PC-9 (cell line): ENCODE results near the gene EID3. TPM values are rescaled to one million over a fixed set of nuclear protein-coding genes. Genes with fewer than 3 reads are reported as not detected.

Experiments used
- BruUV-seq: library from RNA; stranded (reverse); fragments of 400-500 nt; replicated peaks from 2 replicates; lab custom pipeline; 2021; lab: Mats Ljungman, UMichigan
- CTCF ChIA-PET: fragments of 300-600 bp; sonication (Branson Sonifier 250); formaldehyde crosslinking; loops from one replicate; lab custom pipeline; 2022; ENCODE audit warnings: antibody characterized with exemption; lab: Charles Lee
- POLR2A ChIA-PET: fragments of 300-600 bp; sonication (Branson Sonifier 250); formaldehyde crosslinking; loops from one replicate; lab custom pipeline; 2022; ENCODE audit warnings: antibody characterized with exemption; ENCODE audit not compliant: unreplicated experiment; lab: Charles Lee
- DNase-seq, 2 experiments: peaks; one replicate each; pipeline versions ENCODE4 v3.0.0 to v3.0.0-alpha.2; 2015 to 2022; ENCODE audit warnings: mixed read lengths in 1 of 2
- H2AFZ ChIP-seq: fragments of 200-600 bp; sonication (generic); 2 replicates; pipeline ENCODE4 v1.8.1; 2017; ENCODE audit warnings: antibody characterized with exemption
- H3F3A ChIP-seq: fragments of 200-600 bp; sonication (generic); 2 replicates; pipeline ENCODE4 v1.8.1; 2017; ENCODE audit warnings: antibody characterized with exemption, mild to moderate bottlenecking, low read depth; ENCODE audit not compliant: insufficient read depth
- H3K27ac ChIP-seq: fragments of 200-600 bp; sonication (generic); 2 replicates; pipeline ENCODE4 v1.6.1; 2016; ENCODE audit warnings: mixed run types
- H3K27me3 ChIP-seq: fragments of 200-600 bp; sonication (generic); 2 replicates; pipeline ENCODE4 v1.6.1; 2016; ENCODE audit warnings: low read depth, mixed run types; ENCODE audit not compliant: insufficient read depth
- H3K36me3 ChIP-seq: fragments of 200-600 bp; sonication (generic); 2 replicates; pipeline ENCODE4 v1.6.1; 2016; ENCODE audit warnings: low read depth, mixed run types
- H3K4me1 ChIP-seq: fragments of 200-600 bp; sonication (generic); replicated peaks from 2 replicates; pipeline ENCODE4 v1.6.1; 2016; ENCODE audit warnings: mixed run types; ENCODE audit not compliant: insufficient read depth
- H3K4me2 ChIP-seq: fragments of 200-600 bp; sonication (generic); 2 replicates; pipeline ENCODE4 v1.6.1; 2017; ENCODE audit warnings: mixed run types
- H3K4me3 ChIP-seq: fragments of 200-600 bp; sonication (generic); 2 replicates; pipeline ENCODE4 v1.6.1; 2016; ENCODE audit warnings: mixed run types
- H3K79me2 ChIP-seq: fragments of 200-600 bp; sonication (generic); 2 replicates; pipeline ENCODE4 v1.6.1; 2017; ENCODE audit warnings: low read depth, mixed run types
- H3K9me2 ChIP-seq: fragments of 200-600 bp; sonication (generic); 2 replicates; pipeline ENCODE4 v1.8.1; 2017; ENCODE audit warnings: mild to moderate bottlenecking; ENCODE audit not compliant: insufficient read depth
- H3K9me3 ChIP-seq: fragments of 200-600 bp; sonication (generic); 2 replicates; pipeline ENCODE4 v1.8.1; 2016; ENCODE audit warnings: low read depth; ENCODE audit not compliant: insufficient read depth
- H4K20me1 ChIP-seq: fragments of 200-600 bp; sonication (generic); 2 replicates; pipeline ENCODE4 v1.8.1; 2017; ENCODE audit not compliant: insufficient read depth
- EZH2 ChIP-seq: fragments of 200-600 bp; sonication (generic); IDR thresholded peaks from 2 replicates; pipeline ENCODE4 v1.8.0; 2017; ENCODE audit warnings: antibody characterized with exemption, low read depth
- intact Hi-C: fragments of 100-400 bp; cut with micrococcal nuclease; formaldehyde crosslinking; loops from one replicate; pipeline ENCODE4 v1.10.0; 2022; ENCODE audit not compliant: unreplicated experiment
- total RNA-seq: library from RNA; stranded (reverse); gene quantifications from 2 replicates; pipeline ENCODE4 v1.2.3, GENCODE V29; 2021
- TF ChIP-seq, protein P1 (sequence below): fragments of 200-600 bp; sonication (generic); conservative IDR thresholded peaks from 2 replicates; pipeline ENCODE4 v1.6.1; 2017; ENCODE audit warnings: mixed run types, antibody characterized with exemption, mild to moderate bottlenecking, moderate library complexity

The EID3 gene
- total RNA-seq, 1 experiment from 2014 or later = 42.4 TPM

DNA sequence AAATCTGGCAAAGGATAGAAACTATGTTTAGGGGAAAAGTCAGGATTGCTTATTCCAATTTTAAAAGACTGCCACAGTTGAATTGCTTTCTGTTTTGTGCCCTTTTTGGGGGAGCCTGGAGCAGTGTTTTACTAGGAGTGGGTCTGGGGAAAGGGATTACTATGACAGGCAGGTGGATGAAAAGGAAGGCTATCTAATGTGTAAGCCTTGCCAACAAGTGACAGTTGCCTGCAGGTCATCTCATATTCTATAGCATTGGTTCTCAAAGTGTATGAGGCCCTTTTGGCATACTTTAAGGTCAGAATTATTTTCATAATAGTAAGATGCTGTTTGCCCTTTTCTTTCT is 4.1 kb downstream of the EID3 start:
- peaks cover 100% of the 10 kb centered on the region for H3F3A ChIP-seq
- peaks cover 89% of the 10 kb centered on the region for H3K4me1 ChIP-seq
- peaks cover 100% of the 10 kb centered on the region for H4K20me1 ChIP-seq
- no peaks in the 10 kb centered on the region for H3K27me3 ChIP-seq
- peak overlapping the region; percentile 86 for H3K27ac ChIP-seq
- intact Hi-C loops = no loop called here
- ChIA-PET POLR2A (no interaction called here), CTCF (no interaction called here)
- BruUV-seq = no TSS peak
- H3K4me3 ChIP-seq = peak overlapping the region; percentile 59; the same call in 1 of the 2 replicates
- H3K36me3 ChIP-seq = peaks cover 77% of the 10 kb centered on the region
- TF ChIP-seq, protein P1, sequence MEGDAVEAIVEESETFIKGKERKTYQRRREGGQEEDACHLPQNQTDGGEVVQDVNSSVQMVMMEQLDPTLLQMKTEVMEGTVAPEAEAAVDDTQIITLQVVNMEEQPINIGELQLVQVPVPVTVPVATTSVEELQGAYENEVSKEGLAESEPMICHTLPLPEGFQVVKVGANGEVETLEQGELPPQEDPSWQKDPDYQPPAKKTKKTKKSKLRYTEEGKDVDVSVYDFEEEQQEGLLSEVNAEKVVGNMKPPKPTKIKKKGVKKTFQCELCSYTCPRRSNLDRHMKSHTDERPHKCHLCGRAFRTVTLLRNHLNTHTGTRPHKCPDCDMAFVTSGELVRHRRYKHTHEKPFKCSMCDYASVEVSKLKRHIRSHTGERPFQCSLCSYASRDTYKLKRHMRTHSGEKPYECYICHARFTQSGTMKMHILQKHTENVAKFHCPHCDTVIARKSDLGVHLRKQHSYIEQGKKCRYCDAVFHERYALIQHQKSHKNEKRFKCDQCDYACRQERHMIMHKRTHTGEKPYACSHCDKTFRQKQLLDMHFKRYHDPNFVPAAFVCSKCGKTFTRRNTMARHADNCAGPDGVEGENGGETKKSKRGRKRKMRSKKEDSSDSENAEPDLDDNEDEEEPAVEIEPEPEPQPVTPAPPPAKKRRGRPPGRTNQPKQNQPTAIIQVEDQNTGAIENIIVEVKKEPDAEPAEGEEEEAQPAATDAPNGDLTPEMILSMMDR = no peak
- H2AFZ ChIP-seq = no peak overlapping the region
- DNase-seq = no peak
- H3K4me2 ChIP-seq = peak overlapping the region; percentile 97
- H3K9me2 ChIP-seq = no peaks in the 10 kb centered on the region
- no peaks in the 10 kb centered on the region for H3K9me3 ChIP-seq
- H3K79me2 ChIP-seq = peaks cover 100% of the 10 kb centered on the region

DNA sequence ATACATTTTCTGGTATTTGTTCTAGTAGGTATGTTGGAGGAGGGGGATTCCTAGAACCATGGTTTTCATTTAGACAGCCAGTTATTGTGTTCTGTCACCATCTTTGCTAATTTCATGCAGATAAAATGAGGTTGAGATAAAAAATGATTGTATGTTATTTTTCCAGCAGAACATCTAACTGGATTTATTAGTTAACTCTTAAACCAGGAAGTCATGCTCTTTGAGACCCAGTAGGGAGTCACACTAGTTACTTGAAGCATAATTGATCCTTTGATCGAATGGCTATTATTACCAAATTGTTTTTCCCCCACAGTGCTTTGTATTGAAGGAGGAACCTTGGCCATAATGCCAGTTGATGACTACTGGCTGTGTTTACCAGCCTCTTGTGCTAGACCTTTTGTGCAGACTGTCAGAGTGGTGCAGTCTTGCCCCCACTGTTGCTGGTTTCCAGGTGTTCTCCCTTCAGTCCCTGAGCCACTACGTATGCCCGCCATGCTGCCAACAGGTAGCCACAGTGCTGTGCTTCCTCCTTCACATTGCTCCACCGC is 6.0 kb downstream of the EID3 start:
- Histone ChIP-seq H3K4me1 (peaks cover 98% of the 10 kb centered on the region), H3K9me3 (no peaks in the 10 kb centered on the region), H3K27ac (peak overlapping the region; percentile 77), H2AFZ (no peak overlapping the region), H3K27me3 (no peaks in the 10 kb centered on the region), H3K9me2 (no peaks in the 10 kb centered on the region), H3K36me3 (peaks cover 88% of the 10 kb centered on the region), H3K79me2 (peaks cover 100% of the 10 kb centered on the region), H4K20me1 (peaks cover 100% of the 10 kb centered on the region), H3K4me3 (no peak overlapping the region; the same call in 1 of the 2 replicates), H3F3A (peaks cover 100% of the 10 kb centered on the region), H3K4me2 (peak overlapping the region; percentile 52)
- TF ChIP-seq, protein P1 = no peak
- no peak for TF ChIP-seq EZH2
- intact Hi-C loops = no loop called here
- CTCF ChIA-PET = no interaction called here
- no TSS peak for BruUV-seq
- no peak for DNase-seq
- POLR2A ChIA-PET = no interaction called here

DNA sequence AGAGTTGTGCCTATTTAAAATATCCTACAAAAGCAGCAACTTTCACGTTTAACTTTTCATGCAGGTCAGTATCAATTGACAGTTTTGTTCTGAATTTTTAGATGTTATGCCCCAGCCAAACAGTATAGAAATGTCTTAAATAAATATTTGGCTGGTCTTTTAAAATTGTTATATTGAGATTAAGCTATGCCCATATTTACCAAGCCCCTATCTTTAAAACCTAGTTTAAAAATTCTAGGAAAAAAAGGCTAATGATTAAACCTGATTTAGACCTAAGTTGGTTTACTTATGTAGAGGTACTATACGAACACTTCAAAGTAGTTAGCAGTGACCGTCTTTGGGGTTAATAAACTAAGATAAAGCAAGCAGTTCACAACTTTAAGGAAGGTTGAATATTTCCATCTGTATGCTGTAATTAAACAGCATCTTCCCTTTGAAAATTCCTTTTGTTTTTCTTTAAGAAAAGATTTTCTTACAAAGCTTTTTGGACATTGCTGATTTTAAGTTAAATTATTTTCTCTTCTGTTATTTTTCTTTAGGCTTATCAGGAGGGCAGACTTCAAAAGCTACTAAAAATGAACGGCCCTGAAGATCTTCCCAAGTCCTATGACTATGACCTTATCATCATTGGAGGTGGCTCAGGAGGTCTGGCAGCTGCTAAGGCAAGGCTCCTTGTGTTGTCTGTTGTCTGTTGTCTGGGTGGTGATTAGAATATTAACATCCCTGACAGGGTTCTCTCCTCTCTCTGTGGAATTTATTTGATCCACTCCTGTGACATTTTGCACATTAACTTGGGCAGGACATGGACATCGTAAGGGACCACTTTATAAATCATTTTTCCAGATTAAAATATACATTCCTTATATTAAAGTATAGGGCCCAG is 7.5 kb downstream of the EID3 start:
- BruUV-seq = no TSS peak
- Histone ChIP-seq H2AFZ (no peak overlapping the region), H3K4me2 (peak overlapping the region; percentile 52), H3K36me3 (peaks cover 86% of the 10 kb centered on the region), H3K27me3 (no peaks in the 10 kb centered on the region), H3K9me2 (no peaks in the 10 kb centered on the region), H3K27ac (peak overlapping the region; percentile 77), H3K9me3 (no peaks in the 10 kb centered on the region), H3F3A (peaks cover 100% of the 10 kb centered on the region), H3K79me2 (peaks cover 100% of the 10 kb centered on the region), H3K4me3 (peak overlapping the region; percentile 31; the same call in 1 of the 2 replicates), H4K20me1 (peaks cover 100% of the 10 kb centered on the region), H3K4me1 (peaks cover 97% of the 10 kb centered on the region)
- POLR2A ChIA-PET = no interaction called here
- intact Hi-C loops = loop anchor here (10.0 kb wide), 1 partner anchor 176 kb away; the partner anchor contains the start of gene NFYB
- CTCF ChIA-PET = no interaction called here
- DNase-seq = no peak
- TF ChIP-seq, protein P1 = no peak
- no peak for TF ChIP-seq EZH2
